ENCODE data around the gene CDH9. TPM values are rescaled to one million over a fixed set of nuclear protein-coding genes. Genes with fewer than 3 reads are reported as not detected.

The CDH9 gene
- polyA plus RNA-seq, 1 experiment: not detected

- CTCF ChIA-PET: no interaction called here
- TF ChIP-seq CTCF (IDR thresholded peaks at IDR 0.05; ENCODE audit: insufficient read depth, low read depth, low read length): no peak
- Histone ChIP-seq H3K27me3 (ENCODE audit: control insufficient read depth, insufficient read depth, low read length) (no peaks in the 10 kb centered on the region), H3K36me3 (ENCODE audit: control insufficient read depth, insufficient read depth, low read length) (no peaks in the 10 kb centered on the region), H3K4me3 (ENCODE audit: low read depth, low read length) (no peak overlapping the region)
- no peak for DNase-seq (ENCODE audit: low read depth)
- POLR2A ChIA-PET: no interaction called here
These were observed 95.9 kb downstream of the CDH9 start for GRCh38 chr5:26942481-26942880.

GRCh38 chr5:26940994-26941393, 97.4 kb downstream of the CDH9 start:
- no peak for TF ChIP-seq CTCF (IDR thresholded peaks at IDR 0.05; ENCODE audit: insufficient read depth, low read depth, low read length)
- DNase-seq (ENCODE audit: low read depth): no peak
- H3K4me3 ChIP-seq (ENCODE audit: low read depth, low read length): no peak overlapping the region
- POLR2A ChIA-PET: no interaction called here
- CTCF ChIA-PET: no interaction called here
- no peaks in the 10 kb centered on the region for H3K36me3 ChIP-seq (ENCODE audit: control insufficient read depth, insufficient read depth, low read length)
- no peaks in the 10 kb centered on the region for H3K27me3 ChIP-seq (ENCODE audit: control insufficient read depth, insufficient read depth, low read length)

GRCh38 chr5:26932238-26932637, 106.1 kb downstream of the CDH9 start:
- H3K36me3 ChIP-seq (ENCODE audit: control insufficient read depth, insufficient read depth, low read length): no peaks in the 10 kb centered on the region
- no peak overlapping the region for H3K4me3 ChIP-seq (ENCODE audit: low read depth, low read length)
- no peaks in the 10 kb centered on the region for H3K27me3 ChIP-seq (ENCODE audit: control insufficient read depth, insufficient read depth, low read length)
- POLR2A ChIA-PET: no interaction called here
- CTCF ChIA-PET: no interaction called here
- DNase-seq (ENCODE audit: low read depth): no peak
- no peak for TF ChIP-seq CTCF (IDR thresholded peaks at IDR 0.05; ENCODE audit: insufficient read depth, low read depth, low read length)

- no peaks in the 10 kb centered on the region for H3K27me3 ChIP-seq (ENCODE audit: control insufficient read depth, insufficient read depth, low read length)
- DNase-seq (ENCODE audit: low read depth): no peak
- CTCF ChIA-PET: no interaction called here
- no peak for TF ChIP-seq CTCF (IDR thresholded peaks at IDR 0.05; ENCODE audit: insufficient read depth, low read depth, low read length)
- POLR2A ChIA-PET: no interaction called here
- H3K4me3 ChIP-seq (ENCODE audit: low read depth, low read length): no peak overlapping the region
- H3K36me3 ChIP-seq (ENCODE audit: control insufficient read depth, insufficient read depth, low read length): no peaks in the 10 kb centered on the region
These were observed 116.9 kb downstream of the CDH9 start for GRCh38 chr5:26921439-26921838.

- Histone ChIP-seq H3K36me3 (ENCODE audit: control insufficient read depth, insufficient read depth, low read length) (no peaks in the 10 kb centered on the region), H3K4me3 (ENCODE audit: low read depth, low read length) (no peak overlapping the region), H3K27me3 (ENCODE audit: control insufficient read depth, insufficient read depth, low read length) (no peaks in the 10 kb centered on the region)
- no peak for TF ChIP-seq CTCF (IDR thresholded peaks at IDR 0.05; ENCODE audit: insufficient read depth, low read depth, low read length)
- CTCF ChIA-PET: no interaction called here
- DNase-seq (ENCODE audit: low read depth): no peak
- POLR2A ChIA-PET: no interaction called here
These were observed 134.9 kb downstream of the CDH9 start for GRCh38 chr5:26903469-26903868.

Data from BJ (cell line).